HL-60/S4 treated with phorbol 12-myristate 13-acetate at 8.2 ng/mL for 4 days and 3 days (cell line): ENCODE results near the gene PLXNA4.

ENCODE experiments used
- in situ Hi-C: fragments of 300-500 bp; cut with MboI; formaldehyde crosslinking; loops from 2 replicates; pipeline ENCODE4 v1.15.0; 2022; ENCODE audit warnings: low sequenced_read_pairs

The PLXNA4 gene

GRCh38 chr7:132108563-132108962 lies 467.7 kb downstream of the PLXNA4 start:
- in situ Hi-C loops, result no loop called here

GRCh38 chr7:132106491-132106890 lies 469.8 kb downstream of the PLXNA4 start:
- in situ Hi-C loops, result no loop called here

GRCh38 chr7:132105096-132105495 lies 471.2 kb downstream of the PLXNA4 start:
- in situ Hi-C loops, result no loop called here

GRCh38 chr7:132103718-132104117 lies 472.6 kb downstream of the PLXNA4 start:
- in situ Hi-C loops, result no loop called here

- in situ Hi-C loops, result no loop called here
Observed at GRCh38 chr7:132102942-132103341, 473.3 kb downstream of the PLXNA4 start.

GRCh38 chr7:132102391-132102790 lies 473.9 kb downstream of the PLXNA4 start:
- in situ Hi-C loops, result no loop called here

GRCh38 chr7:132100981-132101380 lies 475.3 kb downstream of the PLXNA4 start:
- in situ Hi-C loops, result no loop called here

GRCh38 chr7:132100483-132100882 lies 475.8 kb downstream of the PLXNA4 start:
- in situ Hi-C loops, result no loop called here

GRCh38 chr7:132099163-132099562 lies 477.1 kb downstream of the PLXNA4 start:
- in situ Hi-C loops, result no loop called here

- in situ Hi-C loops, result no loop called here
Observed at GRCh38 chr7:132098327-132098726, 477.9 kb downstream of the PLXNA4 start.

- in situ Hi-C loops, result no loop called here
Observed at GRCh38 chr7:132097550-132098134, 478.6 kb downstream of the PLXNA4 start.

- in situ Hi-C loops, result no loop called here
Observed at GRCh38 chr7:132095111-132095765, 481.0 kb downstream of the PLXNA4 start.

GRCh38 chr7:132092106-132092505 lies 484.2 kb downstream of the PLXNA4 start:
- in situ Hi-C loops, result no loop called here

GRCh38 chr7:132091706-132092105 lies 484.6 kb downstream of the PLXNA4 start:
- in situ Hi-C loops, result no loop called here

- in situ Hi-C loops, result no loop called here
Observed at GRCh38 chr7:132090444-132090843, 485.8 kb downstream of the PLXNA4 start.

- in situ Hi-C loops, result no loop called here
Observed at GRCh38 chr7:132089356-132089755, 486.9 kb downstream of the PLXNA4 start.

- in situ Hi-C loops, result no loop called here
Observed at GRCh38 chr7:132087421-132087820, 488.8 kb downstream of the PLXNA4 start.

GRCh38 chr7:132084776-132085388 lies 491.4 kb downstream of the PLXNA4 start:
- in situ Hi-C loops, result no loop called here

- in situ Hi-C loops, result no loop called here
Observed at GRCh38 chr7:132083537-132084123, 492.6 kb downstream of the PLXNA4 start.

- in situ Hi-C loops, result no loop called here
Observed at GRCh38 chr7:132083126-132083525, 493.1 kb downstream of the PLXNA4 start.

- in situ Hi-C loops, result no loop called here
Observed at GRCh38 chr7:132082394-132082793, 493.9 kb downstream of the PLXNA4 start.

GRCh38 chr7:132081686-132082085 lies 494.6 kb downstream of the PLXNA4 start:
- in situ Hi-C loops, result no loop called here
